Stimulated activated CD4-positive, alpha-beta T cell treated with anti-CD3 and anti-CD28 coated beads, Interleukin-4, amount 100 ng/mL, for 4 hours (primary cell): ENCODE results near the gene CAD.

Experiments used
- DNase-seq, 2 experiments: peaks; one replicate each; pipeline ENCODE4 v3.0.0-alpha.2; 2020

Gene CAD

DNA sequence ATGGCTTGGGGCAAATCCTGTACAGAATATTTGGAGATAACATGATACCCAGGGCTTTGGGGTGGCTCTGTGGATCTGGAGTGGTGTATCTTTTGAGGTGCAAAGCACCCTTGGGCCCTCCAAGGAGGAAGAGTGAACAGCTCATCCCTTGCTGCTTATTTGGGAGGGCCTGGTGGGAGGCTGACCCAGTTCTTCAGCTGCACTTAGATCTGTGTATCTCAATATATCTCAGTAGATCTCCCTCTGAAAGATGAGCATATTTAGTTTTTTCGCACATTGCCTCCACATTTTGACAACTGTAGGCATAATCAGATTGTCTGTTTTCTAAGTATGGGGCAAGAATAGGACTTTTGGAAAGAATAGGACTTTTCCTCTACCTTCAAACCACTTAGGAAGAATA lies 67.8 kb downstream of the CAD start:
- no peak for DNase-seq

DNA sequence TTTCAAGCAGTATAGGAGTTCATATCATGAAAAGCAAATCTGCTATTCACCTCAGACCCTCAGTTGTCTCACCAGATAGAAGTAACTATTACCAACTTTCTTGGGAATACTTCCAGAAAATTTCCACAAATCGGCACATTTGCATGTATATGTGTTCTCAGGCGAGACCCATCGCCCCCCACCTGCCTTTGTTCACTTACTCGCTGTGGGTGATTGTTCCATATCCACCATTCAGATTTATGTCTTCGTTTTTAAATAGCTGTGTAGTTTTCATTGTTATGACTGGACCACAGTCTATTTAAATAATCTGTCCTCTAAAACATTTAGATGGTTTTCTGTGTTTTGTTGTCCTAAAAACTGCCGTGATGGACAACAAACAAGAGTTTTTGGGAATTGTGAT lies 68.3 kb downstream of the CAD start:
- DNase-seq = no peak

DNA sequence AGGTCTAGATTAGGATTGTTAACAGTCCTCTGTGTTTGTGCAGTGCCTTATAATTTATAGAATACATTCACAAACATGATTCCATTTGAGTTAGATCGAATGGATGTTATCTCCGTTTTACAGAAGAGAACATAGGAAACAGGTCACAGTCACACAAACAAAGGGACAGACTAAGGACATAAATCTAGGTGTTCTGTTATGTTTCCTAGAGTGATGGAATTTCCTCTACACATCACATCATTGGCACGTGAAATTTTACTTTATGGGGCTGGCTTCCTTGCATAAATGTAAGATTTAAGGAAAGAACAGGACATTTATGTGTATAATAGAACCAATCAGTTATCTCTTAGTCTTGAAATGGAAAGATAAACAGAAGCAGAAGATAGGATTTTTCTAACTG lies 71.4 kb downstream of the CAD start:
- DNase-seq = no peak

DNA sequence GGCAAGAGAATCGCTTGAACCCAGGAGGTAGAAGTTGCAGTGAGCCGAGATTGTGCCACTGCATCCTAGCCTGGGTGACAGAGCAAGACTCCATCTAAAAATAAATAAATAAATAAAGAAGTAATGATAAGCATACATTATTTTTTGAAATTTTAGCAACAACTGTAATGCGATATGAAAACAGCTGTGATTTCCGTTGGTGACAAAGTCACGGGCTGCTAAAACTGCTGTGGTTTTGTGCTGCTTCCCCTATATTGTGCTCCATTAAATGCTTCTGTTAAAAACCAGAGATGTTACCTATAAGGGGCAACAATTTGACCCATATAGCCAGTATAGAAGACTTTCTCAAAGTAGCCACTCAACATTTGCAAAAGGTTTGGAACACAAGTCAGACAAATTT lies 73.4 kb downstream of the CAD start:
- no peak for DNase-seq

DNA sequence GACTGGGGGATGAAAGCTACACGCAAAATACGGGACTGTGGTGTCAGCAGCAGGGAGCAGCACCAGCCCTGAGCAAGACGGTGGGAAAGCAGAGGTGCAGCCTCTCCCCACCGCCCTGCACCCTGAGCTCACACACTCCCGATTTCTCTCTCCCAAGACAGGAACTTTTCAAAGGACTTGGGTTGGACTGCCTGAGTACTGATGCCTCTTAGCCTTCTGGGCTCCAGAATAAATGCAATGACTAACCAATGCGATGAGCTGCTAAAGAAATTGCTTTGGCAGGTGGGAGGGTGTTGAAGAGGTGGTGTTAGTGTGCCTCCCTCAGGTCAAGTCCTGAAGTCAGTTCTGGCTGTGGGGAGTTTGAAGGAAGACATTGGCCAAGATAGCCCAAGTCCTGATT lies 74.7 kb downstream of the CAD start:
- DNase-seq = no peak
